ENCODE results near the gene STX5.

The STX5 gene

GRCh38 chr11:62853279-62853965, 21.6 kb upstream of the STX5 start:
- no peak for TF ChIP-seq CTCF (IDR thresholded peaks at IDR 0.05; ENCODE audit: control insufficient read depth, extremely low read depth, insufficient read depth)
- peak overlapping the region; percentile 91 for H3K4me3 ChIP-seq (ENCODE audit: low read depth, low read length)
- DNase-seq (ENCODE audit: low read depth): no peak

GRCh38 chr11:62852523-62853188, 20.8 kb upstream of the STX5 start:
- no peak for TF ChIP-seq CTCF (IDR thresholded peaks at IDR 0.05; ENCODE audit: control insufficient read depth, extremely low read depth, insufficient read depth)
- DNase-seq (ENCODE audit: low read depth): no peak
- H3K4me3 ChIP-seq (ENCODE audit: low read depth, low read length): peak overlapping the region; percentile 91

- DNase-seq (ENCODE audit: low read depth): no peak
- no peak for TF ChIP-seq CTCF (IDR thresholded peaks at IDR 0.05; ENCODE audit: control insufficient read depth, extremely low read depth, insufficient read depth)
- H3K4me3 ChIP-seq (ENCODE audit: low read depth, low read length): no peak overlapping the region
Measured at GRCh38 chr11:62851807-62852522, 20.1 kb upstream of the STX5 start.

GRCh38 chr11:62850911-62851806, 19.3 kb upstream of the STX5 start:
- no peak for TF ChIP-seq CTCF (IDR thresholded peaks at IDR 0.05; ENCODE audit: control insufficient read depth, extremely low read depth, insufficient read depth)
- H3K4me3 ChIP-seq (ENCODE audit: low read depth, low read length): no peak overlapping the region
- DNase-seq (ENCODE audit: low read depth): no peak

- no peak for DNase-seq (ENCODE audit: low read depth)
- no peak overlapping the region for H3K4me3 ChIP-seq (ENCODE audit: low read depth, low read length)
- no peak for TF ChIP-seq CTCF (IDR thresholded peaks at IDR 0.05; ENCODE audit: control insufficient read depth, extremely low read depth, insufficient read depth)
Measured at GRCh38 chr11:62847767-62848314, 16.0 kb upstream of the STX5 start.

- no peak overlapping the region for H3K4me3 ChIP-seq (ENCODE audit: low read depth, low read length)
- DNase-seq (ENCODE audit: low read depth): no peak
- no peak for TF ChIP-seq CTCF (IDR thresholded peaks at IDR 0.05; ENCODE audit: control insufficient read depth, extremely low read depth, insufficient read depth)
Measured at GRCh38 chr11:62846177-62846576, 14.3 kb upstream of the STX5 start.
